Left ventricle myocardium inferior (tissue), 1 donor: ENCODE measurements around the gene MRPS35. TPM values are rescaled to one million over a fixed set of nuclear protein-coding genes. Genes with fewer than 3 reads are reported as not detected.

Source experiments
- DNase-seq: peaks from one replicate; pipeline ENCODE4 v3.0.0-alpha.2; 2020
- H3K27ac ChIP-seq: fragments of 200-600 bp; replicated peaks from 2 replicates; pipeline ENCODE4 v1.8.0; 2021
- H3K27me3 ChIP-seq: fragments of 200-600 bp; 2 replicates; pipeline ENCODE4 v1.8.0; 2021; ENCODE audit warnings: low read depth
- H3K36me3 ChIP-seq: fragments of 200-600 bp; 2 replicates; pipeline ENCODE4 v1.8.0; 2021
- H3K4me1 ChIP-seq: fragments of 200-600 bp; 2 replicates; pipeline ENCODE4 v1.8.0; 2021
- H3K4me3 ChIP-seq: fragments of 200-600 bp; 2 replicates; pipeline ENCODE4 v1.8.0; 2021; ENCODE audit warnings: mild to moderate bottlenecking, moderate library complexity
- H3K9me3 ChIP-seq: fragments of 200-600 bp; replicated peaks from 2 replicates; pipeline ENCODE4 v1.8.0; 2021
- CTCF ChIP-seq: fragments of 200-600 bp; IDR thresholded peaks from 2 replicates; pipeline ENCODE4 v1.8.0; 2021; ENCODE audit warnings: antibody characterized with exemption, mild to moderate bottlenecking, borderline replicate concordance
- intact Hi-C: fragments of 100-400 bp; cut with micrococcal nuclease; formaldehyde crosslinking; loops from one replicate; pipeline ENCODE4 v1.11.0; 2022
- total RNA-seq: library from RNA; stranded (reverse); fragmentation: NEBNext Ultra II Directional; extraction: Animal tissue kit (Norgen Biotek cat#: 25700); gene quantifications from one replicate; pipeline ENCODE4 v1.2.1, GENCODE V29; 2021
- donor health status: DM: no; HTN: yes; CAD: no; lungs with severe emphysema.

The MRPS35 gene
- total RNA-seq, 1 donor from 2014 or later = 61.4 TPM

DNA sequence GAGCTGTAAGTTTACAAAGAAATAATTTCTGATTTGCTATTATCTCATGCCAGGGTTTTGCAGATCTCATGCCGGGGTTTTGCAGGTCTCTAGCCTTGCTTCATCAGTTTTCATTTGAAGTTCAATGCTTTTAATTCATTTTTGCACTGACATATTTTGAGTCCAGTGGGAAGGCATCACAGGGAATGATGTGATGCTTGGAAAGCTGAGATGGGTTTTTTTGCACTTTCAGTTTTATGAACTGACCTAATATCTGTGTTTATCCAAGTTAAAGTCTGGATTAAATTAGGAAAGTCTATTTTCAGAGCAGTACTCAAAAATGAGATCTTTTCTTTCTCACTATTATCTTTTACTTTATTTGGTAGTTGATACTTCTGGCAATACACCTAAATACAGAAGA is 38.0 kb upstream of the MRPS35 start:
- DNase-seq = no peak
- H3K36me3 ChIP-seq = peaks cover 67% of the 10 kb centered on the region
- peaks cover 38% of the 10 kb centered on the region for H3K4me1 ChIP-seq
- peak overlapping the region; percentile 20 for H3K4me3 ChIP-seq
- H3K27me3 ChIP-seq = no peaks in the 10 kb centered on the region
- intact Hi-C loops = no loop called here
- TF ChIP-seq CTCF = no peak
- peak overlapping the region; percentile 74 for H3K27ac ChIP-seq
- H3K9me3 ChIP-seq = no peaks in the 10 kb centered on the region

GRCh38 chr12:27673101-27673718 is 37.4 kb upstream of the MRPS35 start:
- DNase-seq = no peak
- Histone ChIP-seq H3K4me1 (peaks cover 38% of the 10 kb centered on the region), H3K27me3 (no peaks in the 10 kb centered on the region), H3K9me3 (no peaks in the 10 kb centered on the region), H3K36me3 (peaks cover 67% of the 10 kb centered on the region), H3K27ac (peak overlapping the region; percentile 74), H3K4me3 (peak overlapping the region; percentile 20)
- intact Hi-C loops = no loop called here
- no peak for TF ChIP-seq CTCF

GRCh38 chr12:27674989-27675388 is 35.6 kb upstream of the MRPS35 start:
- Histone ChIP-seq H3K27me3 (no peaks in the 10 kb centered on the region), H3K4me3 (no peak overlapping the region), H3K27ac (peak overlapping the region; percentile 74), H3K9me3 (no peaks in the 10 kb centered on the region), H3K36me3 (peaks cover 66% of the 10 kb centered on the region), H3K4me1 (peaks cover 38% of the 10 kb centered on the region)
- intact Hi-C loops = no loop called here
- no peak for TF ChIP-seq CTCF
- no peak for DNase-seq

DNA sequence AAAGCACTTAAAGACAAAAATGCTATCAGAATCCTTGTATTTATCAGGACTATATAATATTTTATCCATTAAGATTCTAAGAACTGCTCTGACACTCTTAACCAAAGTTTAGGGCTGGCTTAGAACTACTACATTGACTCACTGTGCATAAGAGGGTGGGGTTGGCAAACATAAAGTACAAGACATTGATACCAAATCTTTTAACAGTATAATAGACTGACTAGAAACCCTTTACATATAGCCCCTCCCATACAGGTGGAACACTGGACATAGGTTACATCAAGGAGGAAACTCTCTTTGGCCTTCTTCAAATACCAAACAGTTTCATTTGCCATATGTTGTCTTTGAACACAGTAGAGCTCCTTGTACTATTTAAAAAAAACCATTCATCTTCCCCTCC is 30.0 kb upstream of the MRPS35 start:
- TF ChIP-seq CTCF = no peak
- Histone ChIP-seq H3K9me3 (no peaks in the 10 kb centered on the region), H3K27ac (no peak overlapping the region), H3K36me3 (peaks cover 99% of the 10 kb centered on the region), H3K27me3 (no peaks in the 10 kb centered on the region), H3K4me3 (no peak overlapping the region), H3K4me1 (no peaks in the 10 kb centered on the region)
- intact Hi-C loops = no loop called here
- no peak for DNase-seq

- no peaks in the 10 kb centered on the region for H3K4me1 ChIP-seq
- peaks cover 96% of the 10 kb centered on the region for H3K36me3 ChIP-seq
- H3K4me3 ChIP-seq = no peak overlapping the region
- TF ChIP-seq CTCF = no peak
- H3K27me3 ChIP-seq = no peaks in the 10 kb centered on the region
- H3K27ac ChIP-seq = no peak overlapping the region
- intact Hi-C loops = no loop called here
- no peak for DNase-seq
- no peaks in the 10 kb centered on the region for H3K9me3 ChIP-seq
Observed at GRCh38 chr12:27682534-27682933, 28.1 kb upstream of the MRPS35 start.
